ENCODE measurements around the gene SEPTIN8. TPM values are rescaled to one million over a fixed set of nuclear protein-coding genes. Genes with fewer than 3 reads are reported as not detected.

Gene SEPTIN8
- total RNA-seq, 1 experiment from 2014 or later, result 38.2 TPM

GRCh38 chr5:132758451-132758850, 18.6 kb downstream of the SEPTIN8 start:
- no CpG with 5 or more reads among the region's 13 CpGs for WGBS (ENCODE audit: extremely low coverage, insufficient read length, low lambda C conversion rate)
- H3K27ac Mint-ChIP-seq, result no peak overlapping the region
- no peak for DNase-seq

More at GRCh38 chr5:132758451-132758850, 18.6 kb downstream of the SEPTIN8 start:
- H3K4ac ChIP-seq (ENCODE audit: low read depth, low read length), result no peak overlapping the region
- no peak overlapping the region for H3K23ac ChIP-seq (ENCODE audit: insufficient read length, low read depth, low read length)
- peaks cover 5 to 28% (median 12%) of the 10 kb centered on the region in 3 experiments; a peak in 6 of 7 replicates for H3K36me3 Mint-ChIP-seq (ENCODE audit: insufficient read depth in 1 of 3, low read depth in 3 of 3)
- no peak overlapping the region for H4K5ac ChIP-seq (ENCODE audit: insufficient read length, low read depth, low read length)
- H3T11ph ChIP-seq (ENCODE audit: low read length), result no peak overlapping the region
- H3K9me3 Mint-ChIP-seq, result no peaks in the 10 kb centered on the region
- no peak overlapping the region for H3K18ac ChIP-seq (ENCODE audit: insufficient read length, low read depth, low read length)
- no peaks in the 10 kb centered on the region for H3K9me3 ChIP-seq (ENCODE audit: control insufficient read depth, low read depth, low read length)
- no peaks in the 10 kb centered on the region for H3K79me1 ChIP-seq (ENCODE audit: insufficient read depth, low read depth, low read length, poor library complexity, severe bottlenecking)
- no peak overlapping the region for H3K27ac ChIP-seq (ENCODE audit: insufficient read length, low read depth, low read length)
- H3K79me2 ChIP-seq (ENCODE audit: insufficient read depth, low read length), result no peaks in the 10 kb centered on the region
- no peak for TF ChIP-seq CTCF (conservative IDR thresholded peaks at IDR 0.05)
- peaks cover 3% of the 10 kb centered on the region for H3K27me3 Mint-ChIP-seq (ENCODE audit: low read depth)
- no peaks in the 10 kb centered on the region for H3K4me1 ChIP-seq (ENCODE audit: insufficient read depth, low read length)
- no peak overlapping the region for H3K14ac ChIP-seq (ENCODE audit: insufficient read depth, low read length)
- H3K4me3 Mint-ChIP-seq, result no peak overlapping the region
- H3K23me2 ChIP-seq (ENCODE audit: insufficient read length, low read depth, low read length, poor library complexity, severe bottlenecking), result no peaks in the 10 kb centered on the region
- no peak overlapping the region for H4K91ac ChIP-seq (ENCODE audit: insufficient read length, low read depth, low read length)
- no peak overlapping the region for H2BK120ac ChIP-seq (ENCODE audit: low read depth, low read length, poor library complexity, severe bottlenecking)
- H4K20me1 ChIP-seq (ENCODE audit: control insufficient read depth, insufficient read depth, insufficient read length), result peaks cover 2% of the 10 kb centered on the region
- H2BK20ac ChIP-seq (ENCODE audit: low read depth, low read length, poor library complexity, severe bottlenecking), result no peak overlapping the region
- H2BK5ac ChIP-seq (ENCODE audit: insufficient read length, low read length), result no peak overlapping the region
- no peak overlapping the region for H2AK5ac ChIP-seq (ENCODE audit: insufficient read length, low read length)
- no peaks in the 10 kb centered on the region for H3K27me3 ChIP-seq (ENCODE audit: insufficient read depth, low read length)
- peaks cover 18 to 25% of the 10 kb centered on the region in 2 experiments for H3K4me1 Mint-ChIP-seq
- H4K8ac ChIP-seq (replicated peaks; ENCODE audit: insufficient read length, low read depth, low read length), result no peak overlapping the region
- H2BK15ac ChIP-seq (ENCODE audit: low read depth, low read length), result no peak overlapping the region
- no peak overlapping the region for H3K56ac ChIP-seq (ENCODE audit: insufficient read length, low read depth, low read length)
- no peak overlapping the region for H2AFZ ChIP-seq (ENCODE audit: low read length)
- no peak overlapping the region for H3K4me2 ChIP-seq (ENCODE audit: insufficient read depth, insufficient read length, low read length)
- H3K9ac ChIP-seq (ENCODE audit: extremely low read depth, insufficient read length, low read length), result no peak overlapping the region
- H2BK12ac ChIP-seq (ENCODE audit: insufficient read length, low read depth, low read length), result no peak overlapping the region

Measured in H9 (cell line).